Head of caudate nucleus (tissue), 42 donors: Measurements from ENCODE around the gene ZFHX2.

Source experiments
- DNase-seq, 42 donors: peaks; one replicate each; pipeline versions ENCODE4 v3.0.0 to v3.0.0-alpha.2; 2020 to 2021; ENCODE audit warnings: mixed read lengths in 7 of 42
- intact Hi-C: fragments of 100-400 bp; cut with DNase I; formaldehyde crosslinking; loops from one replicate; pipeline ENCODE4 v1.15.0; 2022

Gene ZFHX2

DNA sequence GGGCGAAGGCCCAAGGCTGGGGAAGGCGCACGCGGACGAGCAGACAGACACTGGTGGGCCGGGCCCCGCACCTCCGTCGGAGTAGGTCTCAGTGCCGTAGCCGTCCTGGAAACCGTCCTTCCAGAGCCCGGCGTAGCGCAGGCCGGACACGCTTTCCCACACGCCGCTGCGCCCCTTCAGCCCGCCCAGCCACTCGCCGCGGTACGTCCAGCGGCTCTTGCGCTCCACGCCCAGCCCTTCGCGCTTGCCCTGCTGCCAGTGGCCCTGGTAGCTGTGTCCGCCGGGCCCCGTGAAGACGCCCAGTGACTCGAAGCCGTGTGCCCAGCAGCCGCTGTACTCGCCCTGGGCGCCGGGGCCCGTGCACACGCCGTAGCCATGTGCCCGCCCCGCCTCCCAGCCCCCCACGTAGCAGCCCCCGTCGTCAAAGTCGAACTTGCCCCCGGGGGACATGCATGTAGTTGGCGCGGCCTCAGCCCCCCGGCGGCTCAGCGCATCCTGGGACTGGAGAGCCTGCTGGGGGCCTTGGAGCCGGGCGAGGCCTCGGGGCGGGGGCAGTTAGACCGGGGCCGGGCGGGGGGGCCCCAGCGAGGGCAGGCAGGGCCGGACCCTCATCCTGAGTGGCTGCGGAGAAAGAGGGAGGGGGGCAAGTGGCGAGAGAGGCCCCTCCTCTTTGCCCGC lies 25.6 kb upstream of the ZFHX2 start:
- DNase-seq = peak in 6 of 42 donors; percentile 26 to 55 (median 42)
- intact Hi-C loops = no loop called here

DNA sequence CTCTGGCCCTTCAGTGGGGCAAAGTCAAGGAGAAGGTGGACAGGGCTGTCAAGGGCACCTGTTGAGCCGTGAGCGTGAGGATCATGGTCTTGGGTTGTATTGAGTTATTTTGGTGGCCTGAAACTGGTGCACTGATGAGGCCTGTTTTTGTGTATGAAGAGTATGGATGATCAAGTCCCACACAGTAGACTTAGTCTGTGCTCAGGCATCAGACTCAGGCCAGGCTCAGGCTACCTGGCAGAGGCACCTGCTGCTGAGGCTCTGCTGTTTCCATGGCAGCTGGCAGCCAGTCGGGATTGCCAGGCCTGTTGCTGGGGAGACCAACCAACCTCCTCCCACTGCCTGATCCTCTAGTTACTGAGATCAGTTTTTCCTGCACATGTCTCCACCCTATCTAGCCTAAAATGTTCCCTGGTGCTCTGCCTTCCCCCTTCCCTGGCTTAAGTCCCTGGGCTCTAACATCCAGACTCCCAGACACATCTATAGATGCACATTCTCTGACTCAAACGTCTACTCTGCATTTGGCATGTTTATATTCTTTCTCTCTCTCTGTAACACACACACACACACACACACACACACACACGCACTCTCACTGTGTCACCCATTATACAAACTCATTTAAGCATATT lies 21.9 kb upstream of the ZFHX2 start:
- intact Hi-C loops = no loop called here
- DNase-seq = peak in 34 of 42 donors; percentile 42 to 92 (median 72)

GRCh38 chr14:23572836-23573235 lies 21.3 kb upstream of the ZFHX2 start:
- intact Hi-C loops = no loop called here
- peak in 8 of 42 donors; percentile 13 to 56 (median 33) for DNase-seq

DNA sequence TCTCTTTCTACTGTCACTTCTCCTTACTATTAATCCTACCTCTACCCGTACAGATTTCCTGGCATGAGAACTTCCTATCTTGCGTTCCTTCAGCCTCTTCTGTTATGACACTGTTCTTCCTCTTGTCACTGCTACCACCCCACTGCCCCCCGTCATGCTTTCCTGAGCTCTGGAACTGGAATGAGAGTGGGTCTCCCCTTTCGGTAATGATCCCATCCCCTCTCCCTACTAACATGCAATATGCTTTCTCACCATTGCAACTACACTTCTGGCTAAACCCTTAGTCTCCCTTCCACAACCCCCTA lies 20.9 kb upstream of the ZFHX2 start:
- intact Hi-C loops = no loop called here
- DNase-seq = peak in 3 of 42 donors; percentile 16 to 33 (median 24)

DNA sequence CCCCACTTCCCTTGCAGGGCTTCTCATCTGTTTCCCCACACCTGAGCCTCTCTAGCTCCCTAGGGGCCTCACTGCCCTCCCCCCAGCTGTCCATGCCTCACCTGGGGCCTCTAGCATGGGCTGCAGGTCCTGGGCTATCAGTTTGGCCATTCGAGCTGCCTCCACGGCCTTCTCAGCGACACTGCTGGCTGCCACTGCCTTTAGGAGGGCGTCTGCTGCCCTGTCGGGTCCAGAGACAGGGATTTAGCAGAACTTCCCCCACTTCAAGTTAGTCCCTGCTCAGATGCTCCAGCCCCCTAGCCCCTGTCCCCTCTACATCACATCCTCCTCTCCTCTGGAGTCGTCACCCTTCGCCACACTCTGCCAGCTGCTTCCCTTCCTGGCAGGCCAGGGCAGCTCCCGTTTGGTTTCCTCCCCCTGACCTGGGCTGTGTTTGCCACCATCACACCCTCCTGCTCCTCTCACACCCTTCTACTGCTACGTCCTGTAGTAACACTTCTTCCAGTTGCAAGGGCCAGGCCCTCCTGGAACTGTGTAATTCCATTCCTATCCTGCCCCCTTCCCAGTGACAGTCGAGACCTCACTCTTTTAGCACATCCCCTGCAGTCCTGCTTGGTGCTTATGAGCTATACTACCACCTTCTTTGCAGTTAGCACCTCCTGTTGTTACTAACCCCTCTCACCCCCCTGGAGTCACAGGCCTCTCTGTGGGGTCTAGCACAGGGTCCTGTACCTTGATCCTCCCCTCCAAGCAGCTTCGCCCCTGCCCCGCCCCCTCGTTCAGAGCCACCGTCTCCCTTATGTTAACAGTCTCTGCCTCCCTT lies 20.3 kb upstream of the ZFHX2 start:
- peak in 8 of 42 donors; percentile 4 to 39 (median 26) for DNase-seq
- intact Hi-C loops = no loop called here

DNA sequence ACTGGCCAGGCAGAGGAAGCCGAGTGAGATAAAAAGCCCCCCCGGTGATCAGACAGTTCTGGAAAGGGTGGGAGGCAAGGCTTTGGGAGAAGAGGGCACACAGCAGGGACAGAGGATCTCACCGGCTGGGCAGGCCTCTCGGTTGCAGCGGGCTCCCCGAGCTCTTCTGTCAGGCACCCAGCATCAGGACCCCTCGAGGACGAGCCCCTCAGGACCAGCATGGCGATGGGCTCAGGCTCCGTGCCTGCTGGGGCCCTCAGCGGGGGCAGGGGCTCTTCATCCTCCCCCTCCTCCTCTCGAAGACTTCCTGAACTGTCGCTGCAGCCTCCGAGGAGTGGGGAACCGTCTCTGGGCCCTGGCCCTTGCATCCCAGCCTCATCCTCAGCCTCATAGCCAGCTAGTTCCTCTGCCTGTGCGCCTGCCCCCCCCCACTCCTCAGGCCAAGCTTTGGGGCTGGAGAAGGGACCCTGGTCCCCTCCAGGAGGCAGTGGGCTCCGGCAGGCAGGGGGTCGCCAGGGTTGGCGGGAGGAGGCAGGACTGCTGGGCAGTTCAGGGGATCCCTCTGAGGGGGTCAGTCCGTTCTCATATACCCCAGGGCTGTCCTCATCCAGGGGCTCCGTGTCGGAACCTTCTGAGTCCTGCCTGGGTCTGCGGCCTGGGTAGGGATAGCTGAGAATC lies 19.4 kb upstream of the ZFHX2 start:
- peak in 7 of 42 donors; percentile 3 to 40 (median 20) for DNase-seq
- intact Hi-C loops = no loop called here

DNA sequence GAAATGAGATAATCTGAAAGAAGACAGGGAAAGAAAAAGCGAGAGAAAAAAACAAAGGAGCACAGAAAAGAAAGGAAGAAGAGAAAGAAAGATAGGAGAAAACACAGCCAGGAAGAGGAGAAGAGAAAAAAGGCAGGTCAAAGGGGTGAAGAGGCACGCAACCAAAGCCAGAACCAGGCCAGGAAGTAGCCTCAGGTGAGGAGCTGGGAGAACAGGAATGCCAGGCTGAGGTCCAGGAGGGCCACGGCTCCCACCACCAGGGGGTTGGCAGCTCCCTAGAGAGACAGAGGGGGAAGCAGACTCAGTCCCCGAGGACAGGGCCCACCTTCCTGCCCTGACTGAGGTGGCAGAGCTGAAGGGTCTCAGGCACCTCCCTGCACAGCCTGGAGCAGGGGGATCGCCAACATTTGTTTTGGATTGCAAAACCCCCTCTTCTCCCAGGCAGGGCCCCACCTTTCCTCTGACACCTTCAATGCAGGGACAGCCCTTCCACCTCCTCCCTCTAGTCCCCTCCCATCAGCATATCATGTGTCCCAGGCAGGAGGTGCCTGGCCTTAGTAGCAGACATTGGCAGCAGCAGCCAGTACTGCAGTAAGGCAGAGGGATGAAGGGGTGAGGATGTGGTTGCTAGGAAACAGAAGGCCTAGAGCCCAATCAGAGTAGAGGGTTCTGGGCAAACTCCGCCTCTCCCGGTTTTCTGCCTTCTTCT lies 18.0 kb upstream of the ZFHX2 start:
- intact Hi-C loops = no loop called here

GRCh38 chr14:23568600-23569331 lies 17.2 kb upstream of the ZFHX2 start:
- DNase-seq = peak in 16 of 42 donors; percentile 5 to 66 (median 48)
- intact Hi-C loops = no loop called here

More for the DNA sequence above, 18.0 kb upstream of the ZFHX2 start:
- DNase-seq = peak in 41 of 42 donors; percentile 52 to 96 (median 82)

- peak in 36 of 42 donors; percentile 42 to 92 (median 72) for DNase-seq
- intact Hi-C loops = no loop called here
Observed at GRCh38 chr14:23568021-23568599, 16.5 kb upstream of the ZFHX2 start.

GRCh38 chr14:23567186-23568020 lies 15.8 kb upstream of the ZFHX2 start, which contains the start of gene AP1G2:
AP1G2 (minus strand) TSS chr14:23567791; CDS start chr14:23567314, 477 bp downstream.
- intact Hi-C loops = no loop called here

GRCh38 chr14:23566778-23567185 lies 15.2 kb upstream of the ZFHX2 start:
- intact Hi-C loops = no loop called here
- DNase-seq = peak in 2 of 42 donors; percentile 3 to 4

More at GRCh38 chr14:23567186-23568020, 15.8 kb upstream of the ZFHX2 start, which contains the start of gene AP1G2:
- peak; percentile 59 to 91 (median 81) for DNase-seq

DNA sequence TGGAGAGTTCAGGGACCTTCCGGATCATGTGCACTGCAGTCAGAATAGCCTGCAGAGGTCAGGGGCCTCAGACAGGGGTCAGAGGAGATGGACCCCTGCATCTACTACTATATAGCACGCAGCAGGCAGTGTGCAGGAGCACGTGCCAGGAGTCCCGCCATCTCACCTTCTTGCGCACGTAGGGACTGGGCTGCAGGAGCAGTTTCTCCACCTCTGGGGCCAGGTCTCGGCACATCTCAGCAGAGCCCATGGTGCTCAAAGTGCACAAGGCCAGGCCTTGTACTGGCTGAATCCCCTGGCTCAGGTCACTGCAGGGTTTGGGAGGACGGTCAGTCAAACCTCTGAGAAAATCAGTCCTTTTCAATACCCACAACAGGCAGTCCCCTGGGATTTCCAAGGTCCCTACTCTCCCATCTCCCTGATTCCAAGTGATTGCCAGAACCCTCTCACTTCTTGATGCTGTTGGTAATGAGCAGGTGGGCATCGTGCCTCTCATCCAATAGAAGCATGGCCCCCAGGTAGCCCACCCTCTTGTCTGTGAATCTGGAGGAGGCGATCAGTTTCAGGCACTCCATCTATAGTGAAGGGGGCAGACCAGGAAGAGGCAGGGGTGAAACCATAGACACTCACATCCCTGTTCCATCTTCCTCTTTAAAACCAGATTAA lies 14.7 kb upstream of the ZFHX2 start:
- intact Hi-C loops = no loop called here
- DNase-seq = peak in 5 of 42 donors; percentile 5 to 28 (median 28)

GRCh38 chr14:23565626-23566025 lies 14.1 kb upstream of the ZFHX2 start:
- intact Hi-C loops = no loop called here
- DNase-seq = peak in 1 of 42 donors; percentile 1

GRCh38 chr14:23564876-23565275 lies 13.3 kb upstream of the ZFHX2 start:
- intact Hi-C loops = no loop called here
- DNase-seq = no peak

- intact Hi-C loops = no loop called here
- DNase-seq = peak in 2 of 42 donors; percentile 5 to 23
Observed at GRCh38 chr14:23564181-23564812, 12.7 kb upstream of the ZFHX2 start.
